SK-N-SH (cell line): ENCODE measurements around the gene ZFP90. TPM values are rescaled to one million over a fixed set of nuclear protein-coding genes. Genes with fewer than 3 reads are reported as not detected.

Experiments
- CTCF ChIA-PET: fragments of 300-600, 350-600 bp; formaldehyde crosslinking; extraction: SDS; loops from one replicate; lab custom pipeline; 2021; lab: Yijun Ruan, JAX
- POLR2A ChIA-PET: fragments of 350-600 bp; sonication (Branson Sonifier 250); formaldehyde crosslinking; extraction: SDS; loops from one replicate; lab custom pipeline; 2020; ENCODE audit warnings: antibody characterized with exemption, inconsistent platforms; lab: Yijun Ruan, JAX
- DNase-seq: peaks from one replicate; pipeline ENCODE4 v3.0.0; 2012
- H2AFZ ChIP-seq: fragments of 200-600 bp; sonication (generic); 2 replicates; pipeline ENCODE4 v1.8.1; 2016; ENCODE audit warnings: antibody characterized with exemption, mild to moderate bottlenecking, low read depth
- H3F3A ChIP-seq: fragments of 200-600 bp; sonication (generic); replicated peaks from 2 replicates; pipeline ENCODE3; 2016; ENCODE audit warnings: antibody characterized with exemption, mild to moderate bottlenecking; ENCODE audit not compliant: insufficient read depth
- H3K27ac ChIP-seq, 2 experiments: fragments of 200-500 bp in 1 of 2; fragments of 200-600 bp in 1 of 2; sonication (Bioruptor generic) in 1 of 2; sonication (generic), shearing (Covaris generic) in 1 of 2; 2 replicates each; pipeline versions ENCODE4 v1.5.1 to v1.6.1; 2014 to 2016; ENCODE audit warnings: low read depth in 2 of 2, inconsistent platforms in 1 of 2, low read length in 1 of 2, mild to moderate bottlenecking in 1 of 2, mixed read lengths in 1 of 2
- H3K27me3 ChIP-seq: fragments of 200-600 bp; sonication (generic), shearing (Covaris generic); 2 replicates; pipeline ENCODE4 v1.6.1; 2016; ENCODE audit warnings: mixed run types; ENCODE audit not compliant: insufficient read depth
- H3K36me3 ChIP-seq, 2 experiments: fragments of 200-500 bp in 1 of 2; fragments of 200-600 bp in 1 of 2; sonication (Bioruptor generic) in 1 of 2; sonication (generic) in 1 of 2; replicated peaks in 1 of 2; 2 replicates each; pipeline versions ENCODE3 to v1.5.1; 2014 to 2016; ENCODE audit warnings: low read length in 1 of 2, mild to moderate bottlenecking in 1 of 2; ENCODE audit not compliant: insufficient read depth in 2 of 2, control insufficient read depth in 1 of 2
- H3K4me1 ChIP-seq, 2 experiments: fragments of 200-500 bp in 1 of 2; fragments of 200-600 bp in 1 of 2; sonication (Bioruptor generic) in 1 of 2; sonication (generic), shearing (Covaris generic) in 1 of 2; 2 replicates each; pipeline versions ENCODE4 v1.5.1 to v1.6.1; 2014 to 2016; ENCODE audit warnings: low read depth in 1 of 2, low read length in 1 of 2, mixed run types in 1 of 2; ENCODE audit not compliant: insufficient read depth in 2 of 2, control insufficient read depth in 1 of 2
- H3K4me2 ChIP-seq: fragments of 200-600 bp; sonication (generic), shearing (Covaris generic); 2 replicates; pipeline ENCODE4 v1.6.1; 2017; ENCODE audit warnings: mixed run types
- H3K4me3 ChIP-seq, 2 experiments: fragments of 200-500 bp in 1 of 2; fragments of 200-600 bp in 1 of 2; sonication (Bioruptor generic) in 1 of 2; sonication (generic), shearing (Covaris generic) in 1 of 2; 2 replicates each; pipeline versions ENCODE4 v1.5.1 to v1.8.1; 2014 to 2016; ENCODE audit warnings: low read depth in 2 of 2, inconsistent platforms in 1 of 2, low read length in 1 of 2, mild to moderate bottlenecking in 1 of 2, mixed read lengths in 1 of 2, moderate library complexity in 1 of 2
- H3K79me2 ChIP-seq: fragments of 200-600 bp; sonication (generic); 2 replicates; pipeline ENCODE4 v1.8.1; 2017; ENCODE audit warnings: mild to moderate bottlenecking; ENCODE audit not compliant: insufficient read depth
- H3K9ac ChIP-seq: fragments of 200-600 bp; sonication (generic); 2 replicates; pipeline ENCODE4 v1.6.1; 2017; ENCODE audit warnings: mixed run types
- H3K9me2 ChIP-seq: fragments of 200-600 bp; sonication (generic); 2 replicates; pipeline ENCODE4 v1.6.1; 2017; ENCODE audit warnings: mixed run types
- H3K9me3 ChIP-seq: fragments of 200-600 bp; sonication (generic); 2 replicates; pipeline ENCODE4 v1.6.1; 2017; ENCODE audit warnings: mixed run types, mild to moderate bottlenecking, moderate library complexity
- H4K20me1 ChIP-seq: fragments of 200-600 bp; sonication (generic); 2 replicates; pipeline ENCODE4 v1.6.1; 2017; ENCODE audit warnings: mild to moderate bottlenecking, mixed run types; ENCODE audit not compliant: insufficient read depth
- CHD2 ChIP-seq: fragments of 150-350 bp; IDR thresholded peaks from 2 replicates; pipeline ENCODE4 v1.6.1; 2018; ENCODE audit warnings: low read length; ENCODE audit not compliant: partially characterized antibody
- FOSL2 ChIP-seq: IDR thresholded peaks from 2 replicates; pipeline ENCODE4 v1.4.0; 2012; ENCODE audit warnings: low read depth, mild to moderate bottlenecking, moderate library complexity, borderline replicate concordance
- POLR2AphosphoS5 ChIP-seq: IDR thresholded peaks from 2 replicates; pipeline ENCODE4 v1.6.1; 2012; ENCODE audit warnings: low read depth, low read length
- RAD21 ChIP-seq: IDR thresholded peaks from 2 replicates; pipeline ENCODE4 v1.6.1; 2012; ENCODE audit warnings: mild to moderate bottlenecking, low read length
- REST ChIP-seq: IDR thresholded peaks from 2 replicates; pipeline ENCODE4 v1.6.1; 2012; ENCODE audit warnings: mild to moderate bottlenecking, low read depth, low read length, moderate library complexity
- SIN3A ChIP-seq: IDR thresholded peaks from 2 replicates; pipeline ENCODE4 v1.6.1; 2012; ENCODE audit warnings: low read depth, mild to moderate bottlenecking, low read length, moderate library complexity, borderline replicate concordance
- TCF12 ChIP-seq: IDR thresholded peaks from 2 replicates; pipeline ENCODE4 v1.4.0; 2012
- TEAD4 ChIP-seq: IDR thresholded peaks from 2 replicates; pipeline ENCODE4 v1.4.0; 2012; ENCODE audit warnings: mild to moderate bottlenecking, borderline replicate concordance; ENCODE audit not compliant: insufficient read depth
- USF2 ChIP-seq: fragments of 150-350 bp; IDR thresholded peaks from 2 replicates; pipeline ENCODE4 v1.6.1; 2017; ENCODE audit warnings: antibody characterized with exemption, low read length, low read depth, borderline replicate concordance
- YY1 ChIP-seq: IDR thresholded peaks from 2 replicates; pipeline ENCODE4 v1.4.0; 2012; ENCODE audit warnings: low read depth, mild to moderate bottlenecking
- WGBS: methylation state at CpG from one replicate; pipeline ENCODE4 v1.1.6; 2017; ENCODE audit warnings: low lambda C conversion rate; 5-methylcytosine and 5-hydroxymethylcytosine counted together
- polyA plus RNA-seq, 3 experiments: library from polyadenylated mRNA; depleted of rRNA; stranded (reverse); fragments of >200 nt; gene quantifications; 2 replicates each; pipeline ENCODE4 v1.2.3, GENCODE V29; 2012

Gene ZFP90
- polyA plus RNA-seq, 1 of the 3 experiments (the other 2 are of a cell fraction), result 9.9 TPM

- H3K27ac ChIP-seq, result no peak overlapping the region
- no peaks in the 10 kb centered on the region for H3F3A ChIP-seq
- no peak for DNase-seq
- no peaks in the 10 kb centered on the region for H4K20me1 ChIP-seq
- no peaks in the 10 kb centered on the region for H3K79me2 ChIP-seq
- H3K9ac ChIP-seq, result no peak overlapping the region
- H3K9me2 ChIP-seq, result no peaks in the 10 kb centered on the region
- no peak for TF ChIP-seq CHD2
- TF ChIP-seq USF2, result no peak
- no peak for TF ChIP-seq RAD21
- no peak for TF ChIP-seq TCF12
- no peak for TF ChIP-seq SIN3A
- TF ChIP-seq TEAD4, result no peak
- no peak for TF ChIP-seq YY1
- no peak for TF ChIP-seq FOSL2
- TF ChIP-seq REST, result no peak
- POLR2A ChIA-PET, result no interaction called here
- CTCF ChIA-PET, result interaction anchor here (1.1 to 5.8 kb wide), 8 partner anchors 10 to 138 kb away, joined by 3 to 31 read pairs (median 4); no protein-coding TSS in a partner anchor
- H2AFZ ChIP-seq, result no peak overlapping the region
- H3K4me2 ChIP-seq, result no peak overlapping the region
- no peak overlapping the region for H3K4me3 ChIP-seq
- no peaks in the 10 kb centered on the region for H3K9me3 ChIP-seq
- peaks cover 6% of the 10 kb centered on the region; the same call in 1 of the 2 replicates for H3K27me3 ChIP-seq
- no peaks in the 10 kb centered on the region for H3K36me3 ChIP-seq
- WGBS, result 41% methylated on average over 3 of the region's 3 CpGs
- peaks cover 0 to 2% of the 10 kb centered on the region in 2 experiments; a peak in 1 of 4 replicates for H3K4me1 ChIP-seq
Observed at GRCh38 chr16:68510775-68511174, 28.3 kb upstream of the ZFP90 start.

- TF ChIP-seq REST (no peak), RAD21 (no peak), SIN3A (no peak), POLR2AphosphoS5 (no peak), USF2 (no peak)
- CTCF ChIA-PET, result interaction anchor here (0.8 to 5.8 kb wide), 5 partner anchors 9 to 66 kb away, joined by 3 to 31 read pairs (median 3); no protein-coding TSS in a partner anchor
- Histone ChIP-seq H3K36me3 (no peaks in the 10 kb centered on the region), H3K9me2 (no peaks in the 10 kb centered on the region), H3K9me3 (no peaks in the 10 kb centered on the region), H3F3A (no peaks in the 10 kb centered on the region), H3K9ac (no peak overlapping the region), H3K27ac (no peak overlapping the region), H3K4me1 (peaks cover 0 to 2% of the 10 kb centered on the region in 2 experiments; a peak in 1 of 4 replicates), H3K79me2 (no peaks in the 10 kb centered on the region), H2AFZ (no peak overlapping the region), H3K4me3 (no peak overlapping the region), H4K20me1 (no peaks in the 10 kb centered on the region), H3K27me3 (peaks cover 5% of the 10 kb centered on the region; the same call in 1 of the 2 replicates), H3K4me2 (no peak overlapping the region)
- POLR2A ChIA-PET, result no interaction called here
- DNase-seq, result no peak
- 57% methylated on average over 8 of the region's 8 CpGs for WGBS
Observed at GRCh38 chr16:68512183-68512582, 26.9 kb upstream of the ZFP90 start.
